Measurements from ENCODE around the gene GGTLC1. TPM values are rescaled to one million over a fixed set of nuclear protein-coding genes. Genes with fewer than 3 reads are reported as not detected.

Gene GGTLC1
- total and polyA plus RNA-seq, 7 donors, result not detected

- Histone ChIP-seq H3K36me3 (ENCODE audit: insufficient read depth in 1 of 2, low read depth in 1 of 2) (no peaks in the 10 kb centered on the region), H3K9me3 (no peaks in the 10 kb centered on the region), H3K4me1 (no peaks in the 10 kb centered on the region), H3K27me3 (ENCODE audit: insufficient read depth in 3 of 3, low read length in 2 of 3) (peaks cover 0 to 2% (median 0%) of the 10 kb centered on the region in 3 donors), H3K4me3 (no peak overlapping the region), H3K27ac (no peak overlapping the region)
- no peak for TF ChIP-seq CTCF (IDR thresholded peaks at IDR 0.05)
- intact Hi-C loops (cut with DNase I), result no loop called here
- 37 to 53% (median 44%) methylated on average over 8 of the region's 8 CpGs for WGBS, 3 donors
- ATAC-seq (no peak), DNase-seq (no peak)
Observed at GRCh38 chr20:24007073-24007595, 18.6 kb upstream of the GGTLC1 start.

- Histone ChIP-seq H3K36me3 (ENCODE audit: insufficient read depth in 1 of 2, low read depth in 1 of 2) (no peaks in the 10 kb centered on the region), H3K9me3 (no peaks in the 10 kb centered on the region), H3K4me3 (no peak overlapping the region), H3K27ac (no peak overlapping the region), H3K4me1 (no peaks in the 10 kb centered on the region), H3K27me3 (ENCODE audit: insufficient read depth in 3 of 3, low read length in 2 of 3) (peaks cover 0 to 2% (median 0%) of the 10 kb centered on the region in 3 donors)
- 75 to 84% (median 78%) methylated on average over 7 of the region's 7 CpGs for WGBS, 3 donors
- DNase-seq (no peak), ATAC-seq (no peak)
- no peak for TF ChIP-seq CTCF (IDR thresholded peaks at IDR 0.05)
- intact Hi-C loops (cut with DNase I), result no loop called here
Observed at GRCh38 chr20:24006626-24007025, 18.0 kb upstream of the GGTLC1 start.

- no peak for DNase-seq
- H3K27me3 ChIP-seq (ENCODE audit: insufficient read depth in 3 of 3, low read length in 2 of 3), result peaks cover 0 to 5% (median 4%) of the 10 kb centered on the region in 3 donors
- H3K4me1 ChIP-seq, result no peaks in the 10 kb centered on the region
- intact Hi-C loops (cut with DNase I), result no loop called here
- no peak for ATAC-seq
- no peak for TF ChIP-seq CTCF (IDR thresholded peaks at IDR 0.05)
- H3K4me3 ChIP-seq, result no peak overlapping the region
- WGBS, 3 donors, result 62 to 65% (median 64%) methylated on average over 9 of the region's 9 CpGs
- H3K9me3 ChIP-seq, result no peaks in the 10 kb centered on the region
- H3K27ac ChIP-seq, result no peak overlapping the region
- H3K36me3 ChIP-seq (ENCODE audit: insufficient read depth in 1 of 2, low read depth in 1 of 2), result no peaks in the 10 kb centered on the region
Observed at GRCh38 chr20:24004471-24004870, 15.9 kb upstream of the GGTLC1 start.

GRCh38 chr20:24002896-24003295, 14.3 kb upstream of the GGTLC1 start:
- TF ChIP-seq CTCF (IDR thresholded peaks at IDR 0.05), result no peak
- Histone ChIP-seq H3K9me3 (no peaks in the 10 kb centered on the region), H3K36me3 (ENCODE audit: insufficient read depth in 1 of 2, low read depth in 1 of 2) (no peaks in the 10 kb centered on the region), H3K4me3 (no peak overlapping the region), H3K4me1 (no peaks in the 10 kb centered on the region), H3K27ac (no peak overlapping the region), H3K27me3 (ENCODE audit: insufficient read depth in 3 of 3, low read length in 2 of 3) (peaks cover 0 to 12% (median 5%) of the 10 kb centered on the region in 3 donors)
- 92 to 95% (median 95%) methylated on average over 13 of the region's 13 CpGs for WGBS, 3 donors
- intact Hi-C loops (cut with DNase I), result no loop called here
- ATAC-seq, result no peak
- no peak for DNase-seq

All from psoas muscle (tissue), 8 donors.